Mesendoderm (in vitro differentiated cells): Measurements from ENCODE around the gene MRPS31.

Source experiments
- DNase-seq: peaks from one replicate; pipeline ENCODE4 v3.0.0; 2013
- H2AK5ac ChIP-seq: 2 replicates; pipeline ENCODE4 v1.6.1; 2013; ENCODE audit warnings: low read length, inconsistent platforms
- H2BK120ac ChIP-seq: 2 replicates; pipeline ENCODE4 v1.6.1; 2013; ENCODE audit warnings: low read depth, mild to moderate bottlenecking, low read length, moderate library complexity, mixed read lengths
- H2BK15ac ChIP-seq: replicated peaks from 2 replicates; pipeline ENCODE4 v1.6.1; 2013; ENCODE audit warnings: low read depth, mild to moderate bottlenecking, moderate library complexity
- H2BK5ac ChIP-seq: 2 replicates; pipeline ENCODE4 v1.6.1; 2013; ENCODE audit warnings: low read length, inconsistent platforms
- H3K18ac ChIP-seq: 2 replicates; pipeline ENCODE4 v1.6.1; 2013; ENCODE audit warnings: mild to moderate bottlenecking, low read length, mixed read lengths
- H3K23ac ChIP-seq: one replicate; pipeline ENCODE4 v1.6.1; 2013; ENCODE audit warnings: low read length
- H3K27ac ChIP-seq: 2 replicates; pipeline ENCODE4 v1.5.1; 2013; ENCODE audit warnings: low read depth, mild to moderate bottlenecking, inconsistent platforms, low read length, moderate library complexity
- H3K27me3 ChIP-seq: 2 replicates; pipeline ENCODE4 v1.6.1; 2013; ENCODE audit warnings: low read length, control low read depth, mild to moderate bottlenecking, inconsistent platforms; ENCODE audit not compliant: insufficient read depth, poor library complexity
- H3K36me3 ChIP-seq: 2 replicates; pipeline ENCODE4 v1.6.1; 2013; ENCODE audit warnings: low read length, inconsistent platforms; ENCODE audit not compliant: control insufficient read depth, insufficient read depth
- H3K4ac ChIP-seq: one replicate; pipeline ENCODE4 v1.6.1; 2013; ENCODE audit warnings: low read depth, mild to moderate bottlenecking, low read length, moderate library complexity
- H3K4me1 ChIP-seq: 2 replicates; pipeline ENCODE4 v1.6.1; 2013; ENCODE audit warnings: low read depth, low read length, inconsistent platforms; ENCODE audit not compliant: control insufficient read depth
- H3K4me2 ChIP-seq: 2 replicates; pipeline ENCODE4 v1.6.1; 2013; ENCODE audit warnings: low read length
- H3K4me3 ChIP-seq: 2 replicates; pipeline ENCODE4 v1.5.1; 2013; ENCODE audit warnings: mild to moderate bottlenecking, low read length
- H3K56ac ChIP-seq: one replicate; pipeline ENCODE4 v1.6.1; 2013; ENCODE audit warnings: low read length
- H3K79me1 ChIP-seq: 2 replicates; pipeline ENCODE4 v1.6.1; 2013; ENCODE audit warnings: low read length, inconsistent platforms
- H3K79me2 ChIP-seq: 2 replicates; pipeline ENCODE4 v1.6.1; 2013; ENCODE audit warnings: mild to moderate bottlenecking, low read length; ENCODE audit not compliant: control insufficient read depth, insufficient read depth
- H3K9ac ChIP-seq: 2 replicates; pipeline ENCODE4 v1.6.1; 2013; ENCODE audit warnings: low read length, inconsistent platforms
- H4K5ac ChIP-seq: one replicate; pipeline ENCODE4 v1.6.1; 2013; ENCODE audit warnings: low read length
- H4K8ac ChIP-seq: one replicate; pipeline ENCODE4 v1.6.1; 2013; ENCODE audit warnings: low read depth, mild to moderate bottlenecking, control low read depth, low read length, moderate library complexity
- WGBS: extraction: QIAGEN DNeasy Blood & Tissue Kit; methylation state at CpG from one replicate; pipeline ENCODE4 v1.1.7; 2013; ENCODE audit warnings: low lambda C conversion rate, missing lambda C conversion rate; ENCODE audit not compliant: insufficient coverage; ENCODE audit errors: extremely low coverage; 5-methylcytosine and 5-hydroxymethylcytosine counted together

MRPS31 gene

DNA sequence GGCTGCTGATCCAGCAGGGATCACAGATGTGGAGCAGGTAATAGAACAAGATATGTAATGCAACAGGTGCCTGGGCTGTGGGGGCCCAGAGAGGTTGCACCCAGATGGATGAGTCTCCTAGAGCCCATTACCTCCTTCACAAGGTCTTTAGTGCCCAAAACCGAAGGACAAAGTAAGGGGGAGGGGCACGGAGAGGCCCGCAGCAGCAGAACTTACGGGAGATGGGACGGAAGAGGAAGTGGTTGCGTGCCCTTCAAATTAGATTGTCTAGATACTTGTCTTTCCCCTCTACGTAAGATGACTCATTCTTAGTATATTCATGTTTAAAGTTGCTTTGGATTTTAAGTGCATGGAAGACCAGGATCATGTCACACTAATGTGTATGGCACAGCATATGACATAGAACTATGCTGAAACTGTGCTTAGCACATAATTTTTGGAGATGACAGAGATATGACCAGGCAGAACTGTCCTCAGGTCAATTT is 5.7 kb upstream of the MRPS31 start:
- no peak overlapping the region for H2BK15ac ChIP-seq
- no peak overlapping the region for H3K9ac ChIP-seq
- H3K79me2 ChIP-seq, result no peaks in the 10 kb centered on the region
- no peaks in the 10 kb centered on the region for H3K4me1 ChIP-seq
- H3K56ac ChIP-seq, result no peak overlapping the region
- H3K27me3 ChIP-seq, result no peaks in the 10 kb centered on the region
- H3K36me3 ChIP-seq, result no peaks in the 10 kb centered on the region
- no peaks in the 10 kb centered on the region for H3K79me1 ChIP-seq
- no peak overlapping the region for H3K4me2 ChIP-seq
- H2BK120ac ChIP-seq, result no peak overlapping the region
- DNase-seq, result no peak
- H3K4me3 ChIP-seq, result no peak overlapping the region
- no peak overlapping the region for H3K27ac ChIP-seq
- H4K8ac ChIP-seq, result no peak overlapping the region
- H3K23ac ChIP-seq, result no peak overlapping the region
- H2AK5ac ChIP-seq, result no peak overlapping the region
- no peak overlapping the region for H3K4ac ChIP-seq
- no CpG with 5 or more reads among the region's 7 CpGs for WGBS
- H4K5ac ChIP-seq, result no peak overlapping the region
- H2BK5ac ChIP-seq, result no peak overlapping the region
- H3K18ac ChIP-seq, result no peak overlapping the region

DNA sequence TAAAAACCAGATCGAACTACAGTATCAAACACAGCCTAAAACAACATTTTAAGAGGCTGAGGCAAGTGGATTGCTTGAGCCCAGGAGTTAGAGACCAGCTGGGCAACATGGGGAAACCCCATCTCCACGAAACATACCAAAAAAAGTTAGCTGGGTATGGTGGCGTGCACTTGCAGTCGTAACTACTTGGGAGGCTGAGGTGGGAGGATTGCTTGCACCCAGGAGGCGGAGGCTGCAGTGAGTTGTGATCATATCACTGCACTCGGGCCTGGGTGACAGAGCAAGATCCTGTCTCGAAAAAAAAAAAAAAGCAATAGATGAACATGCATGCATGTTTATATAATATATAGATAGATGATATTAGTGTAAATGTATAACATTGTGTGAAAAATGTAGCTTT is 5.2 kb upstream of the MRPS31 start:
- H3K4me1 ChIP-seq, result no peaks in the 10 kb centered on the region
- no peak overlapping the region for H3K4ac ChIP-seq
- H2BK120ac ChIP-seq, result no peak overlapping the region
- H4K8ac ChIP-seq, result no peak overlapping the region
- H4K5ac ChIP-seq, result no peak overlapping the region
- no peak overlapping the region for H3K27ac ChIP-seq
- H3K23ac ChIP-seq, result no peak overlapping the region
- no peaks in the 10 kb centered on the region for H3K79me1 ChIP-seq
- H3K79me2 ChIP-seq, result no peaks in the 10 kb centered on the region
- H3K4me2 ChIP-seq, result no peak overlapping the region
- no peaks in the 10 kb centered on the region for H3K36me3 ChIP-seq
- H3K4me3 ChIP-seq, result no peak overlapping the region
- no peak overlapping the region for H3K18ac ChIP-seq
- H3K56ac ChIP-seq, result no peak overlapping the region
- no CpG with 5 or more reads among the region's 7 CpGs for WGBS
- H2BK5ac ChIP-seq, result no peak overlapping the region
- H2BK15ac ChIP-seq, result no peak overlapping the region
- H3K27me3 ChIP-seq, result no peaks in the 10 kb centered on the region
- H2AK5ac ChIP-seq, result no peak overlapping the region
- no peak for DNase-seq
- no peak overlapping the region for H3K9ac ChIP-seq

DNA sequence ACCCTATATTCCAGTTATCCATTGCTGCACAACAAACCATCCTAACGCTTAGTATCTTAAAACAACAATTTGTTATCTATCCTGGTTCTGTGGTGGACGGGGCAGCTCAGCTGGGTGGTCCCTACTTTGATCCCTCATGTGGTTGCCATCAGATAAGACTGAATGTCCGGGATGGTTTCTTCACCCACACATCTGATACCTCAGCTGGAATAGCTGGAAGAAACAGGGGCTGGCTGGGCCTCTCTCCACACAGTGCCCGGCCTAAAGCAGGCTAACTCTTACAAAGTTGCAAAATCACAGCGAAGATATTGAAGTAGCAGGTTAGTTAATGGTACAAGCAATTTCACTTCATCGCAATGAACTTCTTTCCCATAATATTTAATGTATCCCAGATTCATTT is 3.7 kb upstream of the MRPS31 start:
- Histone ChIP-seq H3K36me3 (no peaks in the 10 kb centered on the region), H4K5ac (no peak overlapping the region), H2BK5ac (no peak overlapping the region), H3K4me3 (no peak overlapping the region), H3K4me2 (no peak overlapping the region), H3K27me3 (no peaks in the 10 kb centered on the region), H3K79me2 (peaks cover 9% of the 10 kb centered on the region), H3K56ac (no peak overlapping the region), H2BK15ac (no peak overlapping the region), H2BK120ac (no peak overlapping the region), H3K27ac (no peak overlapping the region), H3K23ac (no peak overlapping the region), H3K79me1 (peaks cover 6% of the 10 kb centered on the region), H2AK5ac (no peak overlapping the region), H3K4ac (no peak overlapping the region), H3K4me1 (peaks cover 4% of the 10 kb centered on the region), H4K8ac (no peak overlapping the region), H3K18ac (no peak overlapping the region), H3K9ac (no peak overlapping the region)
- WGBS, result no CpG with 5 or more reads among the region's 6 CpGs
- DNase-seq, result no peak

DNA sequence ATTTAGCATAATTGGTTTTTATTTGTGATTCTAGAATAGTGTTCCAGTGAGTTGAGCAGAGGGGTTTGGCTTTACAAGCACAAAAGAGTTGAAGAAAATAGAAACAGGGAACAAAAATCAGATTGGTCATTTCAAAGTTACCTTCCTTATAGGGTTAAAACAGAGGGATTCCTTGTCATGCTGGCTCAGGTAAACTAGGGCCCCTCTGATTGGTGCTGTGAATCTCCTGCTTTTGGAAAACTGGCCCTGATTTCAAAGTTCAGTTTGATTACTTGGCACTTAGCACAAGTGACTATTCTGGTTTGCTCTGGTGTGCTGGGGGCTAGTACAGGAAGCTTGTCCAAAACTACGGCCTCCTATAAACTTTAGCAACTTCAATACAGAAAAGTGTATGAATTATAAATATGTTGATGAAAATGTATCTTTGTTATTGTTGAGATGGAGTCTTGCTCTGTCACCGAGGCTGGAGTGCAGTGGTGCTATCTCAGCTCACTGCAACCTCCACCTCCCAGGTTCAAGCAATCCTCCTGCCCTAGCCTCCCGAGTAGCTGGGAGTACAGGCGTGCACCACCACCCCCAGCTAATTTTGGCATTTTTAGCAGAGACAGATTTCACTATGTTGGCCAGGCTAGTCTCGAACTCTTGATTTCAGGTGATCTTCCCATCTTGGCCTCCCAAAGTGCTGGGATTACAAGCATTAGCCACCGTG is 1.9 kb upstream of the MRPS31 start:
- peaks cover 7% of the 10 kb centered on the region for H3K79me1 ChIP-seq
- H2BK120ac ChIP-seq, result no peak overlapping the region
- no peak overlapping the region for H2BK5ac ChIP-seq
- no peak overlapping the region for H4K8ac ChIP-seq
- no peaks in the 10 kb centered on the region for H3K27me3 ChIP-seq
- H3K4me2 ChIP-seq, result no peak overlapping the region
- H3K4me1 ChIP-seq, result peaks cover 4% of the 10 kb centered on the region
- no peak overlapping the region for H3K4ac ChIP-seq
- H3K27ac ChIP-seq, result no peak overlapping the region
- H2BK15ac ChIP-seq, result no peak overlapping the region
- no CpG with 5 or more reads among the region's 6 CpGs for WGBS
- no peak overlapping the region for H3K56ac ChIP-seq
- no peak for DNase-seq
- no peak overlapping the region for H2AK5ac ChIP-seq
- H4K5ac ChIP-seq, result no peak overlapping the region
- H3K18ac ChIP-seq, result no peak overlapping the region
- H3K23ac ChIP-seq, result no peak overlapping the region
- H3K4me3 ChIP-seq, result no peak overlapping the region
- H3K9ac ChIP-seq, result no peak overlapping the region
- H3K36me3 ChIP-seq, result no peaks in the 10 kb centered on the region
- peaks cover 11% of the 10 kb centered on the region for H3K79me2 ChIP-seq

DNA sequence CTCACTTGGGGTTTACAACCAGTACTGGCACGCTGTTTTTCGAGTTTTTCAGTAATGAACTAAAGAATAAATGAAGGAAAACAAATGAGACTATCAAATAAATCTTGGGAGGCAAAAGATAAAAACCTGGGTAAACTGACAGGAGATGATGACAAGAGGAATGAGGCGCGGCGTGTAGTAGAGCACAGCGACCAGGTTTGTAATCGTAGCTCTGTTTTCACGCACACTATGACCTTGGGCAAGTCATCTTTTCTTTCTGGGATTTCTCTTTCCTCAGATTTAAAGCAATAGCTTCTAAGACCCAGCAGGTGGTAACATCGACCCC is 419 bp downstream of the MRPS31 start:
- H3K79me1 ChIP-seq, result peaks cover 7% of the 10 kb centered on the region
- H3K27ac ChIP-seq, result no peak overlapping the region
- no peak overlapping the region for H4K8ac ChIP-seq
- DNase-seq, result no peak
- H3K36me3 ChIP-seq, result no peaks in the 10 kb centered on the region
- no peaks in the 10 kb centered on the region for H3K27me3 ChIP-seq
- peaks cover 11% of the 10 kb centered on the region for H3K79me2 ChIP-seq
- H4K5ac ChIP-seq, result no peak overlapping the region
- H2AK5ac ChIP-seq, result no peak overlapping the region
- H3K4me3 ChIP-seq, result peak overlapping the region; percentile 96
- no peak overlapping the region for H2BK15ac ChIP-seq
- WGBS, result no CpG with 5 or more reads among the region's 9 CpGs
- H3K56ac ChIP-seq, result peak overlapping the region; percentile 98
- H3K9ac ChIP-seq, result peak overlapping the region; percentile 94
- no peak overlapping the region for H3K23ac ChIP-seq
- H3K18ac ChIP-seq, result no peak overlapping the region
- H3K4me2 ChIP-seq, result peak overlapping the region; percentile 32
- H2BK120ac ChIP-seq, result no peak overlapping the region
- H3K4me1 ChIP-seq, result peaks cover 4% of the 10 kb centered on the region
- no peak overlapping the region for H2BK5ac ChIP-seq
- H3K4ac ChIP-seq, result peak overlapping the region; percentile 83

DNA sequence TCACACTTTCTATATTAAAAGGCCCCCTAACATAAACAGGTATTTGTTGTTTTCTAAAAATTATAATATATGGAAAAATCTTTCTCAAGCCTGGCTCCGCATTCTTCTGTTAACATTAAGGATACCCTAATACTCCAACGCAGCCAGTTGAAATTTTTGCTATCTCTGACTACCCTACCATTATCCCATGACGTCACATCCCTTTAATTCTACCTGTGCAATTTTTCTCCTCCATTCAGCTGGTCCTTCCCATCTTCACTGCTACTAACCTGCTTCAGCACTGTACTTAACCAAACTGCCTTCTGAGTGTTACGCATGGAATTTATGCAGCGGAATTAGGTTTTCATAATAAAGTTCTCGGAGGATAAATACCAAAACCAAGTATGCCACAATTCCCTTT is 1.0 kb downstream of the MRPS31 start:
- Histone ChIP-seq H2BK15ac (no peak overlapping the region), H3K9ac (peak overlapping the region; percentile 94), H3K4ac (no peak overlapping the region), H3K18ac (no peak overlapping the region), H2BK120ac (no peak overlapping the region), H3K79me1 (peaks cover 7% of the 10 kb centered on the region), H4K5ac (no peak overlapping the region), H3K4me1 (peaks cover 4% of the 10 kb centered on the region), H3K36me3 (no peaks in the 10 kb centered on the region), H3K4me2 (peak overlapping the region; percentile 32), H3K56ac (peak overlapping the region; percentile 98), H3K23ac (no peak overlapping the region), H3K4me3 (peak overlapping the region; percentile 96), H3K27ac (no peak overlapping the region), H3K27me3 (no peaks in the 10 kb centered on the region), H4K8ac (no peak overlapping the region), H2BK5ac (no peak overlapping the region), H2AK5ac (no peak overlapping the region), H3K79me2 (peaks cover 11% of the 10 kb centered on the region)
- DNase-seq, result no peak
- no CpG with 5 or more reads among the region's 6 CpGs for WGBS
